ENCODE data around the gene CT47A1.
"Not testable (repeated sequence)": the region's sequence is repeated elsewhere in the genome, so short reads cannot be mapped to it uniquely, and the experiment has no call there.

CT47A1 gene

GRCh38 chrX:120985660-120986059 lies at the start of gene CT47A1:
CT47A1 (minus strand) TSS chrX:120985760; CDS start chrX:120985529, 231 bp downstream.
- not testable (repeated sequence) for DNase-seq

GRCh38 chrX:121032531-121032930 lies 47.0 kb upstream of the CT47A1 start:
- no peak for DNase-seq

GRCh38 chrX:121030083-121030482 lies 44.5 kb upstream of the CT47A1 start:
- DNase-seq = no peak

- DNase-seq = no peak
Observed at GRCh38 chrX:121028419-121028818, 42.9 kb upstream of the CT47A1 start.

GRCh38 chrX:121014826-121015225 lies 29.3 kb upstream of the CT47A1 start:
- DNase-seq = no peak

GRCh38 chrX:121013897-121014455 lies 28.4 kb upstream of the CT47A1 start:
- DNase-seq = no peak

GRCh38 chrX:121011254-121011653 lies 25.7 kb upstream of the CT47A1 start:
- DNase-seq = no peak

- DNase-seq = no peak
Observed at GRCh38 chrX:121010218-121010617, 24.7 kb upstream of the CT47A1 start.

GRCh38 chrX:121009764-121010163 lies 24.2 kb upstream of the CT47A1 start:
- DNase-seq = no peak

DNA sequence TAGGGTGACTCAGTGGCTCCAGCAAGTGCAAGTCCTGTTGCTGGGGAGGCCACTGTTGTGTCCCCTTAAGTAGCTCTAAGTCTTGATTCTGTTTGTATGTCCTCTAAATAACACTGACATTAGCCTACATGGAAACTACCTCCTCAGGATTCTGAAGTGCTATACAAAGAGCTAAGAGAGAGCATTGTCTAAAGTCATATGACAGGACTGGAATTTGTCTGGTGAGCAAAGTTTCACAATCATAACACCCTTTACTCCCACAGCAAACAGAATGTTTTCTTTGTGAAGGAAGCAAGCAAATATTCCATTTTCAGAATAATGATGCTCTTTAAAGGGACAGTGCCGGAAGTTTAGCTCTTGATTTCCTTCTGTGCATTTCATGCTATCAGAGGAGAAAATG lies 23.4 kb upstream of the CT47A1 start:
- DNase-seq = no peak

DNA sequence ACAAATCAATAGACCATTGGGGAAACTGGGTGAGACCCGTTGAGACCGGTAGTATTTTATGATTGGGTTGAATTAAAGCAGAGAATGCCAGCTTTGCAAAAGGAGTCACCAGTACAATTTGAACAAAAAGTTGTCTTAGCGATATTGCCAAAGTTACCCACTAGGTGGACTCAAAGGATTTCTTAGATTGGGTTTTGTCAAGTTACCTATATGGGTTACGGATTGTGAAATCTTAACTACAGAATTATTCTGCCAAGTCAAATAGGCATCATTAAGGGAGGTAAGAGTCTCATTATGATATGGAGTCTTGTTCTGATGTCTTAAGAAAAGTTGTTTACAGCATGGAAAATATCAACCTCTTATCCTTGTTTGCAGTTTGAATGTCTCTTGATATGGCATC lies 15.0 kb upstream of the CT47A1 start:
- peak; percentile 24 for DNase-seq

GRCh38 chrX:120999413-120999812 lies 13.9 kb upstream of the CT47A1 start:
- no peak for DNase-seq

GRCh38 chrX:120956500-120956899 lies 29.1 kb downstream of the CT47A1 start, which contains the start of gene CT47A7:
CT47A7 (minus strand) TSS chrX:120956600; CDS start chrX:120956345, 255 bp downstream.
- not testable (repeated sequence) for DNase-seq
